AG04450 (cell line): ENCODE measurements around the gene GANC. TPM values are rescaled to one million over a fixed set of nuclear protein-coding genes. Genes with fewer than 3 reads are reported as not detected.
"Not testable (repeated sequence)": the region's sequence is repeated elsewhere in the genome, so short reads cannot be mapped to it uniquely, and the experiment has no call there.

Experiments
- CTCF ChIA-PET: fragments of 300-600, 350-600 bp; formaldehyde crosslinking; extraction: SDS; loops from one replicate; lab custom pipeline; 2022; ENCODE audit warnings: antibody characterized with exemption, inconsistent platforms; lab: Charles Lee
- POLR2A ChIA-PET: fragments of 350-600 bp; formaldehyde crosslinking; extraction: SDS; loops from one replicate; lab custom pipeline; 2021; ENCODE audit warnings: antibody characterized with exemption, inconsistent platforms; lab: Yijun Ruan, JAX
- DNase-seq: peaks from one replicate; pipeline ENCODE4 v3.0.0-alpha.2; 2011; ENCODE audit warnings: low read depth, low spot score
- H3K27ac ChIP-seq: one replicate; pipeline ENCODE4 v1.5.1; 2012; ENCODE audit warnings: low read depth, low read length, control low read depth
- H3K27me3 ChIP-seq: one replicate; pipeline ENCODE4 v1.6.0; 2012; ENCODE audit warnings: low read length; ENCODE audit not compliant: control insufficient read depth, insufficient read depth
- H3K4me3 ChIP-seq: 2 replicates; pipeline ENCODE4 v1.5.1; 2011; ENCODE audit warnings: mild to moderate bottlenecking, low read depth, low read length, control low read depth
- H3K9me3 ChIP-seq: 2 replicates; pipeline ENCODE4 v1.5.1; 2012; ENCODE audit warnings: low read length; ENCODE audit not compliant: control insufficient read depth, insufficient read depth
- CTCF ChIP-seq: IDR thresholded peaks from 2 replicates; pipeline ENCODE4 v1.5.1; 2011; ENCODE audit warnings: low read depth, low read length, control low read depth, inconsistent platforms
- polyA plus RNA-seq: library from polyadenylated mRNA; depleted of rRNA; stranded (reverse); fragments of >200 nt; gene quantifications from 2 replicates; pipeline ENCODE4 v1.2.3, GENCODE V29; 2011

The GANC gene
- polyA plus RNA-seq, 1 experiment = 16.5 TPM

GRCh38 chr15:42335074-42335473 is 62.1 kb downstream of the GANC start:
- POLR2A ChIA-PET = no interaction called here
- CTCF ChIA-PET = no interaction called here

GRCh38 chr15:42336650-42337049 is 63.6 kb downstream of the GANC start:
- H3K27ac ChIP-seq, POLR2A ChIA-PET, DNase-seq, H3K9me3 ChIP-seq, CTCF ChIA-PET, H3K4me3 ChIP-seq, H3K27me3 ChIP-seq: not testable (repeated sequence)

More at GRCh38 chr15:42335074-42335473, 62.1 kb downstream of the GANC start:
- Histone ChIP-seq H3K4me3 (no peak overlapping the region), H3K27me3 (no peaks in the 10 kb centered on the region), H3K9me3 (no peaks in the 10 kb centered on the region), H3K27ac (no peak overlapping the region)
- no peak for TF ChIP-seq CTCF
- no peak for DNase-seq

- CTCF ChIA-PET, H3K27ac ChIP-seq, H3K9me3 ChIP-seq, H3K4me3 ChIP-seq, H3K27me3 ChIP-seq, DNase-seq, POLR2A ChIA-PET: not testable (repeated sequence)
These were observed 64.1 kb downstream of the GANC start for GRCh38 chr15:42337104-42337503.

- no peak for TF ChIP-seq CTCF
- no peak overlapping the region for H3K4me3 ChIP-seq
- no peaks in the 10 kb centered on the region for H3K9me3 ChIP-seq
- ChIA-PET CTCF (no interaction called here), POLR2A (no interaction called here)
- no peak for DNase-seq
- H3K27ac ChIP-seq = no peak overlapping the region
- no peaks in the 10 kb centered on the region for H3K27me3 ChIP-seq
These were observed 65.5 kb downstream of the GANC start for GRCh38 chr15:42338500-42338899.

- no peaks in the 10 kb centered on the region for H3K9me3 ChIP-seq
- H3K27ac ChIP-seq = no peak overlapping the region
- ChIA-PET POLR2A (no interaction called here), CTCF (no interaction called here)
- DNase-seq = no peak
- no peak for TF ChIP-seq CTCF
- H3K4me3 ChIP-seq = no peak overlapping the region
- H3K27me3 ChIP-seq = no peaks in the 10 kb centered on the region
These were observed 70.7 kb downstream of the GANC start for GRCh38 chr15:42343596-42344232.

GRCh38 chr15:42344763-42345162 is 71.8 kb downstream of the GANC start:
- ChIA-PET POLR2A (interaction anchor here (0.7 kb wide), 1 partner anchor 172 kb away, joined by 3 read pairs; no protein-coding TSS in a partner anchor), CTCF (no interaction called here)
- no peak for TF ChIP-seq CTCF
- H3K4me3 ChIP-seq = no peak overlapping the region
- H3K27me3 ChIP-seq = no peaks in the 10 kb centered on the region
- no peaks in the 10 kb centered on the region for H3K9me3 ChIP-seq
- no peak for DNase-seq
- H3K27ac ChIP-seq = no peak overlapping the region
